HG03139 (cell line): ENCODE data around the gene CREG1.
"Not testable (repeated sequence)": the region's sequence is repeated elsewhere in the genome, so short reads cannot be mapped to it uniquely, and the experiment has no call there.

Experiments used
- ATAC-seq: cut with Tn5 transposase; IDR thresholded peaks from one replicate; pipeline ENCODE4 v1.9.1; 2021; ENCODE audit not compliant: unreplicated experiment

Gene CREG1

GRCh38 chr1:167553136-167554027, at the start of gene CREG1:
Gene CREG1, minus strand, starts transcription at chr1:167553762.
- peak; percentile 97 for ATAC-seq

DNA sequence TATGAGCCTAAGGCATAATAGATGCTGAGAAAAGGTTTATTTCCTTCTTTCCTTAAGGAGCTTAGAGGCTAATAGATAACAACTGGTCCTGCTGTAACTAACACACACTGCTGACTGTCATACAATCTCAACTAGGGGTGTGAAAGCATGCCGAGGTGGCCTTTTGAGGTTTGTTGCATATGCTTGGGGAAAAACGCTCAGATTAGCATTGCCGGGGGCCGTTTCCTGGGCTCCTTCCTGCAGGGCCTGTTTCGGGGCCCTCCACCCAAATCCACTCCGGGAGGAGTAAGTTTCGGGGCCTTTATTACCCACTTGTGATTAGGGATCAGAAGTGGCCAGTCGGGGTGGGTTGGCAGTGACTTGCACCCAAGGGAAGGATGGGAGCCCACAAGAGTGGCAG, 49.3 kb upstream of the CREG1 start:
- no peak for ATAC-seq

DNA sequence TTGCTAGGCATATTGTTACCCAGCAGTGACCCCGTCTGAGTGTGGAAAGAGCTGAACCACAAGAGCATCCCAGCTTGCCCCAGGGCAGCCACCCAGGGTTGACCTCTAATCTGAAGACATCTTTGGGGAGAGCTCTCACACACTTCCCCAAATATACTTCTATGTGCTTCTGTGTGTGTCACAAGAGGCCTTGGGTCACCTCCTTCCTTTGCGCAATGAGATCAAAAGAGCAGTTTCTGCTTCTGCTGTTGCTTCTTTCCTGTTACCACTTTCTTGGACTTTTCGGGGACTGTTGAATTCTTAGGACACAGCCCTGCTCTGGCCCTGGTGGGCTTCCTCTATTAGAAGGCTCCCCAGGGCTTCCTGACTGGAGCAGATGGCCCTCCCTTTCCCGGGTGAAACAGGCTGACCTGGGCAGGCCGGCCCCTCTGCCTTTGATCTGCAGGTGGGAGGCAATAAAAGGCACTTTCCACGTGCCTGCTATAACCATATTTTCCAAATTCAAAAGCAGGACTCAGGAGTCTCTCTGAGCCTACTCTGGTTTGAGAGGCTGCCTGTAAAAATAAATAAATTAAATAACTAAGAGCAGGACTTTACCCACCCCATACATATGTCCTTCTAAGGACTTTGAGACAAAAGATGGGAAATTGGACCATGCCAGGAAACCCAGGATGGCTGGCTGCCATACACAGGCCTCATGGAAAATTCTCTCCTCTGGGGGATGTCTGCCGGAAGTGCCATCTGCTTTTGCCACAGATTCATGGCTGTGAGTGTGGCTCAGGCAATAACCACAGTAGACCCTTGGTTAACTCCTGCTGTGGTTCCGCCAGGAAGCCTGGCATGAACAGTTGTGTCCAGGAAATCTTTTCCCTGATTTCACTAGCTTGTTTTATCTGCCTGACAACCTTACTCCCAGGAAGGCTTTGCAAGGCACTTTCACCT, 48.2 kb upstream of the CREG1 start:
- ATAC-seq = no peak

GRCh38 chr1:167599957-167600581, 46.5 kb upstream of the CREG1 start:
- ATAC-seq = peak; percentile 62

DNA sequence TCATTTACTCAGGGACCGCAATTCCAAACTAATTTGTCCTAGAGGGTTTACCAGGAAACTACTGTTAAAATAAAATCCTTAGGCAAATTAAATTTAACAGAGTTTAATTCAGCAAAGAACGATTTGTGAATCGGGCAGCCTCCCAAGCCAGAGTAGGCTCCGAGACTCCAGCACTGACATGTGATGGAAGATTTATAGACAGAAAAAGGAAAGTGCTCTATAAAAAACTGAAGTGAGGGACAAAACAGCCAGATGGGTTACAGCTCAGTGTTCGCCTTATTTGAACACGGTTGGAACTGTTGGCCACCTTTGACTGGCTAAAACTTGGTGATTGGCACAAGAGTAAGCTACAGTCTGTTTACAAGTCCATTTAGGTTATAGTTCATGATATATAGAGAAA, 41.3 kb upstream of the CREG1 start:
- no peak for ATAC-seq

GRCh38 chr1:167593860-167594259, 40.3 kb upstream of the CREG1 start:
- no peak for ATAC-seq

DNA sequence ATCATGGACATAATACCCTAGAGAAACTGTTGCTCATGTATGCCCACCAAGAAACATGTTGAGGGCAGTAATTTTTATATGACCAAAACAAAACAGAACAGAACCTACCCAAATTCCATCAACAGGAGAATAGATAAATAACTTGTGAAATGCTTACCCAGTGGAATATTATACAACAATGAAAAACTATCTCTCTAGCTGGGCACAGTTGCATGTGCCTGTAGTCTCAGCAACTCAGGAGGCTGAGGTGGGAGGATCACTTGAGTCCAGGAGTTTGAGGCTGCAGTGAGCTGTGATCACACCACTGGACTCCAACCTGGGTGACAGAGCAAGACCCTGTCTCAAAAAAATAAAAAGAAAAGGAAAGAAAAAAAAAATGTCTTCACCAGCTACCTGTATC, 38.9 kb upstream of the CREG1 start:
- no peak for ATAC-seq

DNA sequence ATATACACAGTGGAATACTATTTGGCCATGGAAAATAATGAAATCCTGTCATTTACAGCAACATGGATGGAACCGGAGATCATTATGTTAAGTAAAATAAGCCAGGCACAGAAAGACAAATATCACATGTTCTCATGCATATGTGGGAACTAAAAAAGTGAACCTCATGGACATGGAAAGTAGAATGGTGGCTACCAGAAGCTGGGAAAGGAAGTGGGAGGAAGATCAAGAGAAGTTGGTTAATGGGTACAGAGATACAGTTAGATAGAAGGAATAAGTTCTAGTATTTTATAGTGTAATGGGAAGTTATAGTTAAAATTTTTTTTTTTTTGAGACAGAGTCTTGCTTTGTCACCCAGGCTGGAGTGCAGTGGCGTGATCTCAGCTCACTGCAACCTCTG, 34.8 kb upstream of the CREG1 start:
- no peak for ATAC-seq

GRCh38 chr1:167587872-167588271, 34.3 kb upstream of the CREG1 start:
- ATAC-seq = no peak

DNA sequence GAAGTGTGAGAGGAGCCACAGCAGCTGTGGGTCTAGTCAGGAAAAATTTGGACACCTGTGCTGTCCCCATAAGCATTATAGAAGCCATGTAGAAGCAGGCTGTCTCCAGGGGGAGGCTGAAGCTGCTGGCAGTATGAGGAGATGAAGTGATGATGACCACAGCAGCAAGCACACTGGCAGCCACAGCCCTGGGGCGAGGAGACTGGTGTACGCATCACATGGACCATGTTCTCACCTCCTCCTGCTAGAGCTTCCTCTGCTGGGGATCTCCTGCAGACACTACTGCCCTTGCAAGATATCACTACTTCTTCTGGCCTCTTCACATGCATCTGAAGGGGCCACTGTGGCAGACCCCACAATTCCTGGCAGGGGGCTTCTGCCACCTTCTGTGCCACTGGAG, 33.8 kb upstream of the CREG1 start:
- no peak for ATAC-seq

GRCh38 chr1:167584581-167584980, 31.0 kb upstream of the CREG1 start:
- ATAC-seq = no peak

DNA sequence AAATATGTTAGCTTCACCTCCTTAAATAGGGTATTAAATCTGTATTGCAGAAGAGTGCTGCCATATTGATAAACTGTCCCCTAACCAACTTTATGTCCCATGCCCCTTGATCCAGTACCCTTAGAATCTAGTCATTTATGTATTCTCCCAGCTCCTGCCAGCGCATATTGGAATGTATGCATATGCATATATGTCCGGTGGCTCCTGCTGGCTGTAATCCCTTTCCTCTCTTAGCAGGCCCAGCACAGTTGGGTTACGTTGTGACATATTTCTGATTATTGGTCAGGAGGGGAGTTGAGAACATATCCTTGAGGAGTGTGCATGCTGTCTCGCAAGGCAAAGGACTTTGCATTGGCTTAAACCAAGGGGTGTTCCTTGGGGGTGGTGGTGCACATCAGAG, 29.2 kb upstream of the CREG1 start:
- no peak for ATAC-seq

GRCh38 chr1:167582064-167582463, 28.5 kb upstream of the CREG1 start:
- no peak for ATAC-seq

- no peak for ATAC-seq
Observed at GRCh38 chr1:167579986-167580385, 26.4 kb upstream of the CREG1 start.

DNA sequence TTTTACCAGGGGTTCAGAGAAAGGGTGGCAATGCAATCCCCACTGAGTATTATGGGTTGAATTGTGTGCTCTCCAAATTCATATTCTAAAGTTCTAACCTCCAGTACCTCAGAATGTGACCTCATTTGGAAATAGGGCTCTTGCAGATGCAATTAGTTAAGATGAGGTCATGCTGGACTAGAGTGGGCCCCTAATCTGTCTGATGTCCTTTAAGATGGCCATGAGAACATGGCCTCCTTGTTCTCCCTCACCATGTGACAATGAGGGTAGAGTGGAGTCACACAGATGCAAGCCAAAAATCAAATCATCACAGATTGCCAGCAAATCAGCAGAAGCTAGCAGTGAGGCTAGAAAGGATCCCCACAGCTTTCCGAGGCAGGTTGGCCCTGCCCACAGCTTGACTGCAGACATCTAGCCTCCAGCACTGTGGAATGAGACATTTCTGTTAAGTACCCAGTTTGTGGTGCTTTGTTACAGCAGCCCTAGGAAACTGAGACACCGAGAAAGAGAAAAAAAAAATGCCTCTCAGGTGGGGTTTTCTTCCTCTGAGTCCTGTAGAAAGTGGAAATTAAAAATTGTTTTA, 25.5 kb upstream of the CREG1 start:
- ATAC-seq = no peak

DNA sequence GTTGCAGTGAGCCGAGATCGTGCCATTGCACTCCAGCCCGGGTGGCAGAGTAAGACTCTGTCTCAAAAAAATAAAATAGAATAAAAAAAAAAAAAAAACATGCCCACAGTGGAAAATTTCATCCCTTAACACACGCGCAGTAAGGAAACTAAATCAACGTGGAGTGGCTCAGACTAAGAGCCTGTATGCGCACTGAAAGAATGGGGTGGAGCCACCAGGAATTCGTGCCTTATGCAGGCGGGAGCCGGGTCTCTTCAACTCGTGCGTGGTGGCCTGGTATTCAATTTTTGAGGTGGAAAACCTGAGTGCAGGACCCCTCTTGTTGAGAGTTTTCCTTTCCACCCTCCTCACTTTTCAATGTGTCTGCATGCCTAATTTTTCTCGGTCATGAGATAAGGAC, 22.1 kb upstream of the CREG1 start:
- ATAC-seq = no peak

DNA sequence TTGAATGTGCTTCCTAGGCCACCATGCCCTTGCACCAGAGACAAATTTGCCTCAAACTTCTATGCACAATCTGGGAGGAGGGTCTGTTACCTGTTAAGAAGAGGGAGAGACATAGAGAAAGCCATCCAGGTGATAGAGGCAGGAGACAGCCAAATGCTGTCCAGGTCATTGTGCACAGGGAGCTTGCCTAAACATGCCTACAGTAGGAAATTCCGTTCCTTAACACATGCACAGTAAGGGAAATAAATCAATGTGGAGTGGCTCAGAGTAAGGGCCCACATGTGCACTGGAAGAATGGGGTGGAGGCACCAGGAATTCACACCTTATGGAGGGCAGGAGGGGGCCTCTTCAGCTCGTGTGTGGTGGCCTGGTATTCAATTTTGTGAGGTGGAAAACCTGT, 19.5 kb upstream of the CREG1 start:
- no peak for ATAC-seq

DNA sequence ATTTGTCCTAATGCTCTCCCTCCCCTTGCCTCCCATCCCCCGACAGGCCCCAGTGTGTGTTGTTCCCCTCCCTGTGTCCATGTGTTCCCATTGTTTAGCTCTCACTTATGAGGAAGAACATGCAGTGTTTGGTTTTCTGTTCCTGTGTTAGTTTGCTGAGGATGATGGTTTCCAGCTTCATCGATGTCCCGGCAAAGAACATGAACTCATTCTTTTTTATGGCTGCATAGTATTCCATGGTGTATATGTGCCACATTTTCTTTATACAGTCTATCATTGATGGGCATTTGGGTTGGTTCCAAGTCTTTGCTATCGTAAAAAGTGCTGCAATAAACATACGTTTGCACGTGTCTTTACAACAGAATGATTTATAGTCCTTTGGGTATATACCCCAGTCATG, 17.1 kb upstream of the CREG1 start:
- not testable (repeated sequence) for ATAC-seq

DNA sequence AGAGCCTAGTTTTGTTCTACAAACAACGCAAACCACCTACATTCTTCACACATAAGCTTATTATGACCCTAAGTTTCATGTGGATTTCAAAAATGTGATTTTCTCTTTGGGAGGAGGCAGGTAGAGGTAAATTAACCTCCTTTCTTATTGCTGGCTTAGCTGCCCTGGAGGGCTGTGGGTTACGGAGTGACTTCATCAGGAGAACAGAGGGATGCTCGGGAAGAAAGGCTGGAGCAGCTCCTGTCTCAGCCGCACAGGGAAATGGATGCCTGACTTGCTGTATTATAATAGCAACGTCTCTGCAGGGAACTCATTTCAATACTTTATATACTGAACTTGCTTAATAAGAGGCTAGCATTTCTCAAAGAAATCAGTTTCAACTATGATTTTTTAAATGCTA, 14.1 kb upstream of the CREG1 start:
- no peak for ATAC-seq

DNA sequence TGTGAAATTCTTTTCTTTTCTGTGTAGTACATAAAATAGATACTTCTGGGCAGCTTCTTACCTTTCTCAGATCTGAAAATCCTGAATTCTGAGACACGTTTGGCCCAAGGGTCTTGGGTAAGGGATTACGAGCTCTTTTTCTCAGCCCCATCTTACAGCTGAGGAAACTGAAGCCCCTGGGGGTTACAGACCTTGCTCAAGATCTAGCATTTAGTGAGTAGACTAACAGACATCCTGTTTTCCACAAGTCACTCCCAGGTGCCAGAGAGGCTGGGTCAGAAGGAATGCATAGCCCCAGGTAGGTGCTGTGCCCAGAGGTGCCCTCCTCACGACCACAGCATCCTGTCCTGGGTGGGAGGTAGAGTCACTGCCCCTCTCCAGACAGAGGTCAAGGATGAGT, 13.2 kb upstream of the CREG1 start:
- ATAC-seq = no peak

GRCh38 chr1:167565922-167566321, 12.4 kb upstream of the CREG1 start:
- no peak for ATAC-seq
